ENCODE data around the gene CYREN. TPM values are rescaled to one million over a fixed set of nuclear protein-coding genes. Genes with fewer than 3 reads are reported as not detected.
A peak's percentile ranks its signal among the peaks of the same experiment; 100 is the strongest.

Gene CYREN
- total and polyA plus RNA-seq, 2 of the 13 experiments (the other 11 are each of a cell fraction or from before 2014, with no cell fraction given) = 20.7 to 60.7 TPM

GRCh38 chr7:135147899-135148721, 22.4 kb downstream of the CYREN start, which contains the start of gene TMEM140 (continued):
- no peak for TF ChIP-seq NFATC3 (CRISPR knock-in tag; IDR thresholded peaks at IDR 0.05)
- 0 out of 2 replicates have a peak, but pooled peaks have one; percentile 28 for TF ChIP-seq KDM3A (CRISPR knock-in tag; IDR thresholded peaks at IDR 0.05; ENCODE audit: low read depth)
- TF ChIP-seq GMEB1 (CRISPR knock-in tag; IDR thresholded peaks at IDR 0.05; ENCODE audit: borderline replicate concordance) = peak; percentile 23; the same call in 1 of the 2 replicates
- TF ChIP-seq ZNF772 (CRISPR knock-in tag; IDR thresholded peaks at IDR 0.05) = 0 out of 2 replicates have a peak, but pooled peaks have one; percentile 41
- no peak for TF ChIP-seq ZNF235 (CRISPR knock-in tag; IDR thresholded peaks at IDR 0.05; ENCODE audit: borderline replicate concordance)
- peak; percentile 87 for TF ChIP-seq FOXP1 (IDR thresholded peaks at IDR 0.05)
- TF ChIP-seq FOXP1 (CRISPR knock-in tag; IDR thresholded peaks at IDR 0.05) = peak; percentile 92
- TF ChIP-seq ZXDC (CRISPR knock-in tag; IDR thresholded peaks at IDR 0.05) = no peak
- TF ChIP-seq, protein P1, sequence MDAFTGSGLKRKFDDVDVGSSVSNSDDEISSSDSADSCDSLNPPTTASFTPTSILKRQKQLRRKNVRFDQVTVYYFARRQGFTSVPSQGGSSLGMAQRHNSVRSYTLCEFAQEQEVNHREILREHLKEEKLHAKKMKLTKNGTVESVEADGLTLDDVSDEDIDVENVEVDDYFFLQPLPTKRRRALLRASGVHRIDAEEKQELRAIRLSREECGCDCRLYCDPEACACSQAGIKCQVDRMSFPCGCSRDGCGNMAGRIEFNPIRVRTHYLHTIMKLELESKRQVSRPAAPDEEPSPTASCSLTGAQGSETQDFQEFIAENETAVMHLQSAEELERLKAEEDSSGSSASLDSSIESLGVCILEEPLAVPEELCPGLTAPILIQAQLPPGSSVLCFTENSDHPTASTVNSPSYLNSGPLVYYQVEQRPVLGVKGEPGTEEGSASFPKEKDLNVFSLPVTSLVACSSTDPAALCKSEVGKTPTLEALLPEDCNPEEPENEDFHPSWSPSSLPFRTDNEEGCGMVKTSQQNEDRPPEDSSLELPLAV (CRISPR knock-in tag; conservative IDR thresholded peaks at IDR 0.05; ENCODE audit: low read depth) = no peak
- TF ChIP-seq FOXK1 (CRISPR knock-in tag; IDR thresholded peaks at IDR 0.05; ENCODE audit: borderline replicate concordance, low read depth) = peak; percentile 99
- peak; percentile 30; the same call in 1 of the 2 replicates for TF ChIP-seq RCOR2 (CRISPR knock-in tag; IDR thresholded peaks at IDR 0.05)
- no peak for TF ChIP-seq HNRNPUL1 (IDR thresholded peaks at IDR 0.05; ENCODE audit: low read depth, low read length)
- no peak for TF ChIP-seq CENPX (CRISPR knock-in tag; IDR thresholded peaks at IDR 0.05)
- TF ChIP-seq, protein P2, sequence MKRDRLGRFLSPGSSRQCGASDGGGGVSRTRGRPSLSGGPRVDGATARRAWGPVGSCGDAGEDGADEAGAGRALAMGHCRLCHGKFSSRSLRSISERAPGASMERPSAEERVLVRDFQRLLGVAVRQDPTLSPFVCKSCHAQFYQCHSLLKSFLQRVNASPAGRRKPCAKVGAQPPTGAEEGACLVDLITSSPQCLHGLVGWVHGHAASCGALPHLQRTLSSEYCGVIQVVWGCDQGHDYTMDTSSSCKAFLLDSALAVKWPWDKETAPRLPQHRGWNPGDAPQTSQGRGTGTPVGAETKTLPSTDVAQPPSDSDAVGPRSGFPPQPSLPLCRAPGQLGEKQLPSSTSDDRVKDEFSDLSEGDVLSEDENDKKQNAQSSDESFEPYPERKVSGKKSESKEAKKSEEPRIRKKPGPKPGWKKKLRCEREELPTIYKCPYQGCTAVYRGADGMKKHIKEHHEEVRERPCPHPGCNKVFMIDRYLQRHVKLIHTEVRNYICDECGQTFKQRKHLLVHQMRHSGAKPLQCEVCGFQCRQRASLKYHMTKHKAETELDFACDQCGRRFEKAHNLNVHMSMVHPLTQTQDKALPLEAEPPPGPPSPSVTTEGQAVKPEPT (CRISPR knock-in tag; IDR thresholded peaks at IDR 0.05; ENCODE audit: low read depth) = peak; percentile 82; the same call in 1 of the 2 replicates
- no peak for TF ChIP-seq EHMT2 (IDR thresholded peaks at IDR 0.05; ENCODE audit: borderline replicate concordance, low read depth, low read length)
- peak; percentile 80; the same call in 1 of the 2 replicates for TF ChIP-seq ARID4A (CRISPR knock-in tag; IDR thresholded peaks at IDR 0.05; ENCODE audit: borderline replicate concordance)
